ENCODE measurements around the gene SLC6A7. TPM values are rescaled to one million over a fixed set of nuclear protein-coding genes. Genes with fewer than 3 reads are reported as not detected.

Gene SLC6A7
- total RNA-seq, 2 donors from 2014 or later = not detected

DNA sequence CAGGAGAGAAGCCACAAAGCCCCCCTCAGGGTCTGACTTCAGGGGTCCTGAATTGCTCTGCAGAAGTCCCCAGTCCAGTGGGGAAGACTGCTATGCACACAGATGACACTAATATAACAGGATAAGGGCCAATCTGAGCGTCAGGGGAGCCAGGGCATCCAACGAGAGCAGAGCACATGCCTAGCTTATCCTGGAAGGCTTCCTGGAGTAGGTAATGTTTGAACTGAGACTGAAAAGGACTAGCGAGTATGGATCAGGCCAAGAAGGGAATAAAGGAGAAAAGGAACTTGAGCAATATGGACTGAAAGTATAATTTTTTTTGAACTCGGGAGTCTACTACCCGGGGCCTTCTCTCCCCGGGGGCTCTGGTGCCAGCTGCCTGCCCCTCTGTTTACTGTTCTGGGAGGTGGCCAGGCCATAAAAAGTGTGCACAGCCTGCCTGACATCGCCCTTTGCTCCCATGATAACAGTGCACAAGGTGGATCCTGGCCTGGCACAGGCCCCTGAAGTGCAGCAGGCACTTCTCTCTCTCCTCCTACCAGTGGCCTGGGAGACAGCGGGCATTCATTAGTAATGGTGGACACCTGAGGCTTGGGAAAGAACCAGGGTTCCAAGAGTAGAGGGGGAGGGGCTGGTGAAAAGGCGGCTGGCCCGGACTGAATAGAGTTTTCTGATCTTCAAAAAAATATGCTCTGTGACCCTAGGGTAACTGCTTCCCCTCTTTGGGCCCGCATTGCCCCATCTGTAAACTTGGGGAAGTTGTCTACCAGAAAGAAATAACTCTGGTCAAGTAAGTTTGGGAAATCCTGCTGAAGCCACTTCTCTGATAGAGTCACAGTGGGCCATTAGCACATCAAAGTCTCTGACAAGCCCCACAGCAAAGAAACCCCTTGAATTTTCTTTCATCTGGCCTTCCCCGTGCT lies 4.6 kb upstream of the SLC6A7 start:
- WGBS, 2 experiments (ENCODE audit: insufficient coverage in 1 of 2, insufficient read length in 1 of 2) = 72% methylated on average over 10 to 12 of the region's 12 CpGs
- Histone ChIP-seq H3K9me3 (ENCODE audit: control insufficient read depth, low read length) (no peaks in the 10 kb centered on the region), H3K4me1 (ENCODE audit: control insufficient read depth, insufficient read depth, low read length) (no peaks in the 10 kb centered on the region), H3K27ac (ENCODE audit: low read depth, low read length) (no peak overlapping the region), H3K27me3 (ENCODE audit: control insufficient read depth, insufficient read depth, low read length, poor library complexity, severe bottlenecking) (peaks cover 56% of the 10 kb centered on the region), H3K36me3 (ENCODE audit: control insufficient read depth, insufficient read depth, low read length) (no peaks in the 10 kb centered on the region), H3K9ac (ENCODE audit: extremely low read depth, low read length, poor library complexity, severe bottlenecking) (no peak overlapping the region), H3K4me3 (ENCODE audit: low read length) (no peak overlapping the region)
- TF ChIP-seq, protein P1, sequence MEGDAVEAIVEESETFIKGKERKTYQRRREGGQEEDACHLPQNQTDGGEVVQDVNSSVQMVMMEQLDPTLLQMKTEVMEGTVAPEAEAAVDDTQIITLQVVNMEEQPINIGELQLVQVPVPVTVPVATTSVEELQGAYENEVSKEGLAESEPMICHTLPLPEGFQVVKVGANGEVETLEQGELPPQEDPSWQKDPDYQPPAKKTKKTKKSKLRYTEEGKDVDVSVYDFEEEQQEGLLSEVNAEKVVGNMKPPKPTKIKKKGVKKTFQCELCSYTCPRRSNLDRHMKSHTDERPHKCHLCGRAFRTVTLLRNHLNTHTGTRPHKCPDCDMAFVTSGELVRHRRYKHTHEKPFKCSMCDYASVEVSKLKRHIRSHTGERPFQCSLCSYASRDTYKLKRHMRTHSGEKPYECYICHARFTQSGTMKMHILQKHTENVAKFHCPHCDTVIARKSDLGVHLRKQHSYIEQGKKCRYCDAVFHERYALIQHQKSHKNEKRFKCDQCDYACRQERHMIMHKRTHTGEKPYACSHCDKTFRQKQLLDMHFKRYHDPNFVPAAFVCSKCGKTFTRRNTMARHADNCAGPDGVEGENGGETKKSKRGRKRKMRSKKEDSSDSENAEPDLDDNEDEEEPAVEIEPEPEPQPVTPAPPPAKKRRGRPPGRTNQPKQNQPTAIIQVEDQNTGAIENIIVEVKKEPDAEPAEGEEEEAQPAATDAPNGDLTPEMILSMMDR (conservative IDR thresholded peaks at IDR 0.05) = no peak
- H3K27ac Mint-ChIP-seq = no peak overlapping the region
- peaks cover 9% of the 10 kb centered on the region for H3K4me1 Mint-ChIP-seq
- H3K9me3 Mint-ChIP-seq = no peaks in the 10 kb centered on the region
- DNase-seq = no peak
- H3K27me3 Mint-ChIP-seq (ENCODE audit: insufficient read depth) = peaks cover 81% of the 10 kb centered on the region
- no peaks in the 10 kb centered on the region for H3K36me3 Mint-ChIP-seq (ENCODE audit: low read depth)
- H3K4me3 Mint-ChIP-seq = no peak overlapping the region

DNA sequence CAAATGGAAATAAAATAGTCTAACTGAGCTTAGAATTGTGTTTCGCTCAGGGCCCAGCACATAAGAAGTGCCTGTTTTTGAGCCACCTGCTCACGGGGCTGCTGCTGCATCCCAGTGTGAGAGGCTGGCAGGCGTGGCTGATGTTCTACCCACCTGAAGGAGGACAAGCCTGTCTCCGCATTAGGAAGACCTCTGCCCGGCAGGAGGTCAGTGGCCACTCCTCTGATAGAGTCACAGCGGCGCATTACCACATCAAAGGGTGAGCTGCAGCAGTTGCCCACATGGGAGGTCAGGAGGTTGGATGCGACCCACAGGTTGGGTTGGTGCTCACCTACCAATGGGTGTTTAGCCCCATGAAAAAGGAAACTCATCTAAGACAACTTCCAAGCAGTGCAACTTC lies 3.7 kb upstream of the SLC6A7 start:
- Mint-ChIP-seq H3K9me3 (no peaks in the 10 kb centered on the region), H3K36me3 (ENCODE audit: low read depth) (no peaks in the 10 kb centered on the region), H3K4me3 (no peak overlapping the region), H3K4me1 (peaks cover 9% of the 10 kb centered on the region), H3K27ac (no peak overlapping the region), H3K27me3 (ENCODE audit: insufficient read depth) (peaks cover 86% of the 10 kb centered on the region)
- Histone ChIP-seq H3K4me3 (ENCODE audit: low read length) (no peak overlapping the region), H3K36me3 (ENCODE audit: control insufficient read depth, insufficient read depth, low read length) (no peaks in the 10 kb centered on the region), H3K9me3 (ENCODE audit: control insufficient read depth, low read length) (no peaks in the 10 kb centered on the region), H3K9ac (ENCODE audit: extremely low read depth, low read length, poor library complexity, severe bottlenecking) (no peak overlapping the region), H3K27ac (ENCODE audit: low read depth, low read length) (no peak overlapping the region), H3K27me3 (ENCODE audit: control insufficient read depth, insufficient read depth, low read length, poor library complexity, severe bottlenecking) (peaks cover 65% of the 10 kb centered on the region), H3K4me1 (ENCODE audit: control insufficient read depth, insufficient read depth, low read length) (no peaks in the 10 kb centered on the region)
- 44 to 55% methylated on average over 3 to 8 of the region's 8 CpGs for WGBS, 2 experiments (ENCODE audit: insufficient coverage in 1 of 2, insufficient read length in 1 of 2)
- TF ChIP-seq, protein P1 (conservative IDR thresholded peaks at IDR 0.05) = no peak
- DNase-seq = peak; percentile 85

DNA sequence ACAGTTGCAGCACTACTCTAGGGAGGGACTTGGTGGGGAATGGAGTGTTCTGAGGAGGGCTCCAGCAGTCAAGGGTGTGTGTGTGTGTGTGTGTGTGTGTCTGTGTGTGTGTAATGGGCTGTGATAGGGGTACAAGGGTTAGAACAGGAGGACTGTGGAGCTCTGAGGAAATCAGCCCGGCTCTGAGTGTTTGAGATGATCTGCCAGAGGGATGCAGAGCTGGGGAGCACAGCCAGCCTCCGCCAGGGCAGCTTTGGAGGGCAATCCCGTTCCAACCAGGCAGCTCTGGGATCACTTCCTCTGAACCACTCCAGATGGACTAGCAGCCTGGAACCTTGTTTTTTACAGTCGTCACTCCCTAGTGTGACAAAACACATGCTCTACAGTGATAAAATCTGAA lies 3.0 kb upstream of the SLC6A7 start:
- 80 to 83% methylated on average over 1 to 4 of the region's 4 CpGs for WGBS, 2 experiments (ENCODE audit: insufficient coverage in 1 of 2, insufficient read length in 1 of 2)
- DNase-seq = no peak
- TF ChIP-seq, protein P1 (conservative IDR thresholded peaks at IDR 0.05) = no peak
- Mint-ChIP-seq H3K9me3 (no peaks in the 10 kb centered on the region), H3K36me3 (ENCODE audit: low read depth) (no peaks in the 10 kb centered on the region), H3K4me3 (no peak overlapping the region), H3K27me3 (ENCODE audit: insufficient read depth) (peaks cover 90% of the 10 kb centered on the region), H3K27ac (no peak overlapping the region), H3K4me1 (peaks cover 10% of the 10 kb centered on the region)
- Histone ChIP-seq H3K4me3 (ENCODE audit: low read length) (no peak overlapping the region), H3K27me3 (ENCODE audit: control insufficient read depth, insufficient read depth, low read length, poor library complexity, severe bottlenecking) (peaks cover 72% of the 10 kb centered on the region), H3K27ac (ENCODE audit: low read depth, low read length) (no peak overlapping the region), H3K9me3 (ENCODE audit: control insufficient read depth, low read length) (no peaks in the 10 kb centered on the region), H3K4me1 (ENCODE audit: control insufficient read depth, insufficient read depth, low read length) (no peaks in the 10 kb centered on the region), H3K9ac (ENCODE audit: extremely low read depth, low read length, poor library complexity, severe bottlenecking) (no peak overlapping the region), H3K36me3 (ENCODE audit: control insufficient read depth, insufficient read depth, low read length) (no peaks in the 10 kb centered on the region)

Measured in endodermal cell (in vitro differentiated cells).